Heart left ventricle (tissue), 13 donors: Measurements from ENCODE around the gene HOXB3.

Experiments used
- CTCF ChIP-seq, 12 donors: fragments of 200-600 bp; sonication (generic) in 4 of 12; IDR thresholded peaks; one replicate each; pipeline versions ENCODE4 v1.5.0 to v1.8.0; 2018 to 2022; ENCODE audit warnings: antibody characterized with exemption in 12 of 12, mild to moderate bottlenecking in 5 of 12
- POLR2A ChIP-seq, 2 donors: fragments of 450-650 bp; IDR thresholded peaks; one replicate each; pipeline ENCODE4 v1.6.1; 2017; ENCODE audit warnings: antibody characterized with exemption in 2 of 2, mild to moderate bottlenecking in 2 of 2, moderate library complexity in 2 of 2
- donor health status: ischemic (EF 13 %, LVEDD 7.1; RV severe dilation, severe dysfunction).
- donor health status: DM: no; HTN: yes; CAD: no.
- donor health status: DM: no; HTN: no; CAD: no.
- donor health status: ischemic (EF 25% LVEDD 6.9; RV normal size, moderate dysfunction).
- donor health status: ischemic (EF 25% LVEDD 5.7; RV mildly dilated, moderate dysfunction).
- donor health status: ischemic (EF 35%, LVEDD 5.7; RV mildly dilated, moderate dysfunction).
- donor health status: nonischemic (EF 11% LVEDD 7.7; RV severe dilation, severe dysfunction).
- donor health status: DM: yes; HTN: yes; CAD: no.
- donor health status: PGD.
- donor health status: ischemic (EF 29% LVEDD 5.4; RV normal size, mild dysfunction).
- donor health status: nonischemic (EF 23%, LVEDD 6.1; RV moderate dilation, normal function).

DNA sequence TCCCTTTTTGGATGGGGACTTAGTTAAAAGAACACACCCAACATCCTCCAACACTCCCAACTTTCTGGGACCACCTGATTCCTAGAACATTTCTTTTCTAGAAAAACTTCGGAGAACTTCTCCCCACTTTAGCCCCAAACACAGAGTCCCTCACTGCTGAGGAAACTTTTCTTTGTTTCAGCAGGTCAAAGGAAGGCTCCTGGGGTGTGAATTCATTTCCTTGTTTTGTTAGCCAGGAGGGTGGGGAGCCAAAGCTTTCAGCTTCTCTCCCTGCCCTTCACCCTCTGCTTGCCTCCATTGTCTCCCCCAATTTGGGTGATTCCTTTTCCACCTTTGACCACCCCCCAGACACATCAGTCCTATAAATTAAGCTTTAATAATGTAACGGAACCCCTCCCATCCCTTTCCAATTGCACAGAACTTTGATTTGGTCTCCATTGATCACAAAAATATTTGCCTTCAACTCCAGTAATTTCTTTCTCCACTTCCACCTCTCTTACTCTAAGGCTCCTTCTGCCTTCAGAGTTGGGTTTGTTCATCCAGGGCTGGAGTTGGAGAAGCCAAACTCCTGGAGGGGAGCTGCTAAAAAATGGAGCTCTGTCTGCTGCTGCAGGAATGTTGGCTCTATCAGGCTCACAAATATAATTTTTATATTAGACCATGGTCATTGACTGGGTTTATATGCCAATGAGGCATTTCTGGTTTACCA lies 22.2 kb downstream of the HOXB3 start:
- TF ChIP-seq CTCF (IDR thresholded peaks at IDR 0.05) (no peak), POLR2A (IDR thresholded peaks at IDR 0.05) (no peak)
